Measurements from ENCODE around the gene VPS26A. TPM values are rescaled to one million over a fixed set of nuclear protein-coding genes. Genes with fewer than 3 reads are reported as not detected.

VPS26A gene
- total RNA-seq, 1 experiment from 2014 or later, result 37.4 TPM

DNA sequence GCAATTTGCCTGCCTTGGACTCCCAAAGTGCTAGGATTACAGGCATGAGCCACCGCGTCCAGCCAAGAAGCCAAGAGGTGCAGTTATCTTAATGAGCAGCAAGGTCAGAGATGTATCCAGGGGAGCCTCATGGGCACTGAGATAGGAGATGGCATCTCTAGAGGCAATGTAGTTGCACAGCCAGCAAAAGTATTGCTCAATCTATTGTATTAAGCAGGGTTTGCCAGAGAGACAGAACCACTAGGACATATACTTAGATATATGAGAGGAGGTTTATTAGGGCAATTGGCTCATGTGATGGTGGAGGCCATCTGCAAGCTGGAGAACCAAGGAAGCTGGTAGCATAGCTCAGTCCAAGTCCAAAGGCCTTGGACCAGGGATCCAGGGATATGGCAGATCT is 16.3 kb upstream of the VPS26A start (continued):
- TF ChIP-seq, protein P1, sequence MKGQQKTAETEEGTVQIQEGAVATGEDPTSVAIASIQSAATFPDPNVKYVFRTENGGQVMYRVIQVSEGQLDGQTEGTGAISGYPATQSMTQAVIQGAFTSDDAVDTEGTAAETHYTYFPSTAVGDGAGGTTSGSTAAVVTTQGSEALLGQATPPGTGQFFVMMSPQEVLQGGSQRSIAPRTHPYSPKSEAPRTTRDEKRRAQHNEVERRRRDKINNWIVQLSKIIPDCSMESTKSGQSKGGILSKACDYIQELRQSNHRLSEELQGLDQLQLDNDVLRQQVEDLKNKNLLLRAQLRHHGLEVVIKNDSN (CRISPR knock-in tag; IDR thresholded peaks at IDR 0.05), result no peak
- TF ChIP-seq, protein P2, sequence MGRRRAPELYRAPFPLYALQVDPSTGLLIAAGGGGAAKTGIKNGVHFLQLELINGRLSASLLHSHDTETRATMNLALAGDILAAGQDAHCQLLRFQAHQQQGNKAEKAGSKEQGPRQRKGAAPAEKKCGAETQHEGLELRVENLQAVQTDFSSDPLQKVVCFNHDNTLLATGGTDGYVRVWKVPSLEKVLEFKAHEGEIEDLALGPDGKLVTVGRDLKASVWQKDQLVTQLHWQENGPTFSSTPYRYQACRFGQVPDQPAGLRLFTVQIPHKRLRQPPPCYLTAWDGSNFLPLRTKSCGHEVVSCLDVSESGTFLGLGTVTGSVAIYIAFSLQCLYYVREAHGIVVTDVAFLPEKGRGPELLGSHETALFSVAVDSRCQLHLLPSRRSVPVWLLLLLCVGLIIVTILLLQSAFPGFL (CRISPR knock-in tag; IDR thresholded peaks at IDR 0.05; ENCODE audit: borderline replicate concordance), result no peak
- TF ChIP-seq CREM (CRISPR knock-in tag; IDR thresholded peaks at IDR 0.05), result no peak
- TF ChIP-seq, protein P3, sequence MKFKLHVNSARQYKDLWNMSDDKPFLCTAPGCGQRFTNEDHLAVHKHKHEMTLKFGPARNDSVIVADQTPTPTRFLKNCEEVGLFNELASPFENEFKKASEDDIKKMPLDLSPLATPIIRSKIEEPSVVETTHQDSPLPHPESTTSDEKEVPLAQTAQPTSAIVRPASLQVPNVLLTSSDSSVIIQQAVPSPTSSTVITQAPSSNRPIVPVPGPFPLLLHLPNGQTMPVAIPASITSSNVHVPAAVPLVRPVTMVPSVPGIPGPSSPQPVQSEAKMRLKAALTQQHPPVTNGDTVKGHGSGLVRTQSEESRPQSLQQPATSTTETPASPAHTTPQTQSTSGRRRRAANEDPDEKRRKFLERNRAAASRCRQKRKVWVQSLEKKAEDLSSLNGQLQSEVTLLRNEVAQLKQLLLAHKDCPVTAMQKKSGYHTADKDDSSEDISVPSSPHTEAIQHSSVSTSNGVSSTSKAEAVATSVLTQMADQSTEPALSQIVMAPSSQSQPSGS (CRISPR knock-in tag; IDR thresholded peaks at IDR 0.05; ENCODE audit: borderline replicate concordance, low read depth), result no peak
- no peak for TF ChIP-seq SMAD4 (CRISPR knock-in tag; IDR thresholded peaks at IDR 0.05)
- no peak for TF ChIP-seq EMX1 (CRISPR knock-in tag; IDR thresholded peaks at IDR 0.05)
- no peak for TF ChIP-seq SP1 (CRISPR knock-in tag; conservative IDR thresholded peaks at IDR 0.05)

GRCh38 chr10:69119896-69120295 is 4.1 kb upstream of the VPS26A start:
- TF ChIP-seq RELA (CRISPR knock-in tag; IDR thresholded peaks at IDR 0.05; ENCODE audit: borderline replicate concordance), result no peak
- TF ChIP-seq FOXP1 (CRISPR knock-in tag; IDR thresholded peaks at IDR 0.05; ENCODE audit: borderline replicate concordance), result no peak
- TF ChIP-seq, protein P4, sequence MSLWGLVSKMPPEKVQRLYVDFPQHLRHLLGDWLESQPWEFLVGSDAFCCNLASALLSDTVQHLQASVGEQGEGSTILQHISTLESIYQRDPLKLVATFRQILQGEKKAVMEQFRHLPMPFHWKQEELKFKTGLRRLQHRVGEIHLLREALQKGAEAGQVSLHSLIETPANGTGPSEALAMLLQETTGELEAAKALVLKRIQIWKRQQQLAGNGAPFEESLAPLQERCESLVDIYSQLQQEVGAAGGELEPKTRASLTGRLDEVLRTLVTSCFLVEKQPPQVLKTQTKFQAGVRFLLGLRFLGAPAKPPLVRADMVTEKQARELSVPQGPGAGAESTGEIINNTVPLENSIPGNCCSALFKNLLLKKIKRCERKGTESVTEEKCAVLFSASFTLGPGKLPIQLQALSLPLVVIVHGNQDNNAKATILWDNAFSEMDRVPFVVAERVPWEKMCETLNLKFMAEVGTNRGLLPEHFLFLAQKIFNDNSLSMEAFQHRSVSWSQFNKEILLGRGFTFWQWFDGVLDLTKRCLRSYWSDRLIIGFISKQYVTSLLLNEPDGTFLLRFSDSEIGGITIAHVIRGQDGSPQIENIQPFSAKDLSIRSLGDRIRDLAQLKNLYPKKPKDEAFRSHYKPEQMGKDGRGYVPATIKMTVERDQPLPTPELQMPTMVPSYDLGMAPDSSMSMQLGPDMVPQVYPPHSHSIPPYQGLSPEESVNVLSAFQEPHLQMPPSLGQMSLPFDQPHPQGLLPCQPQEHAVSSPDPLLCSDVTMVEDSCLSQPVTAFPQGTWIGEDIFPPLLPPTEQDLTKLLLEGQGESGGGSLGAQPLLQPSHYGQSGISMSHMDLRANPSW (CRISPR knock-in tag; conservative IDR thresholded peaks at IDR 0.05; ENCODE audit: low read depth), result no peak
- no peak for TF ChIP-seq ZNF263 (CRISPR knock-in tag; IDR thresholded peaks at IDR 0.05; ENCODE audit: low read depth)
- no peak for TF ChIP-seq IRF2 (CRISPR knock-in tag; IDR thresholded peaks at IDR 0.05; ENCODE audit: borderline replicate concordance, low read depth)
- no peak for TF ChIP-seq NFE2L1 (CRISPR knock-in tag; IDR thresholded peaks at IDR 0.05)
- no peak for TF ChIP-seq GRHL2 (CRISPR knock-in tag; IDR thresholded peaks at IDR 0.05; ENCODE audit: insufficient replicate concordance, severe bottlenecking)
- no peak for TF ChIP-seq ESRRA (CRISPR knock-in tag; IDR thresholded peaks at IDR 0.05; ENCODE audit: borderline replicate concordance)
- TF ChIP-seq ZNF232 (CRISPR knock-in tag; IDR thresholded peaks at IDR 0.05), result no peak
- no peak for TF ChIP-seq ZNF219 (CRISPR knock-in tag; IDR thresholded peaks at IDR 0.05; ENCODE audit: borderline replicate concordance)
- no peak for TF ChIP-seq ZNF396 (CRISPR knock-in tag; IDR thresholded peaks at IDR 0.05; ENCODE audit: borderline replicate concordance)
- no peak for TF ChIP-seq FOXK1 (CRISPR knock-in tag; IDR thresholded peaks at IDR 0.05)
- no peaks in the 10 kb centered on the region for H3K27me3 Mint-ChIP-seq (ENCODE audit: low read depth)
- no peak overlapping the region for H3K27ac Mint-ChIP-seq
- no peak overlapping the region for H3K4me3 Mint-ChIP-seq
- CTCF ChIA-PET, result no interaction called here
- peaks cover 9% of the 10 kb centered on the region; the same call in 1 of the 2 replicates for H3K4me1 Mint-ChIP-seq
- no peaks in the 10 kb centered on the region for H3K36me3 Mint-ChIP-seq
- ATAC-seq (no peak), DNase-seq (ENCODE audit: low spot score) (no peak)
- POLR2A ChIA-PET, result no interaction called here
- no peaks in the 10 kb centered on the region for H3K9me3 Mint-ChIP-seq

DNA sequence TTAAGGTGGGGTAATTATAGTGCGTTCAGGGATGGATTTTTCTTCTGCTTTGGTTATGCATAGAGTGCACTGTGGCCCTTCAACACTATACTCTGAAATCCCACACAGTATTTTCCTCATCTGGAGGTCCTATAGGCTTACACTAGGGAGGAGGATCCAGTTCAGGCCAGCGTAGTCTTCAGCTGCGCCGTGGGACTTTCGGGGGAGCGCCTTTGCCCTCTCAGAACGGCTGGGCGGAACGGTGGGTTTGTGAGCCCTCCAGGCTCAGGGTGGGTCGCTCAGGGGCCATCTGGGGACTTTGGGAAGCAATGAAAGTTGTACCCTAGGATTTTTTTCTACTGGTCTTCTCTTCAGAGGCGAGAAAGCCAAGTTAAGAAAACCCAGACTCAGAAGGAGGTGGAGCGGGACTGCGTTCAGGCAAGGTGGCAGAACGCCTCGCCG is 652 bp upstream of the VPS26A start:
- ChIA-PET CTCF (no interaction called here), POLR2A (no interaction called here)
- Mint-ChIP-seq H3K4me1 (peaks cover 17% of the 10 kb centered on the region), H3K27ac (peak overlapping the region; percentile 98), H3K9me3 (no peaks in the 10 kb centered on the region), H3K4me3 (peak overlapping the region; percentile 89), H3K27me3 (ENCODE audit: low read depth) (no peaks in the 10 kb centered on the region), H3K36me3 (no peaks in the 10 kb centered on the region)
- peak; percentile 60 for DNase-seq (ENCODE audit: low spot score)
- peak; percentile 50 for ATAC-seq
- TF ChIP-seq, protein P5, sequence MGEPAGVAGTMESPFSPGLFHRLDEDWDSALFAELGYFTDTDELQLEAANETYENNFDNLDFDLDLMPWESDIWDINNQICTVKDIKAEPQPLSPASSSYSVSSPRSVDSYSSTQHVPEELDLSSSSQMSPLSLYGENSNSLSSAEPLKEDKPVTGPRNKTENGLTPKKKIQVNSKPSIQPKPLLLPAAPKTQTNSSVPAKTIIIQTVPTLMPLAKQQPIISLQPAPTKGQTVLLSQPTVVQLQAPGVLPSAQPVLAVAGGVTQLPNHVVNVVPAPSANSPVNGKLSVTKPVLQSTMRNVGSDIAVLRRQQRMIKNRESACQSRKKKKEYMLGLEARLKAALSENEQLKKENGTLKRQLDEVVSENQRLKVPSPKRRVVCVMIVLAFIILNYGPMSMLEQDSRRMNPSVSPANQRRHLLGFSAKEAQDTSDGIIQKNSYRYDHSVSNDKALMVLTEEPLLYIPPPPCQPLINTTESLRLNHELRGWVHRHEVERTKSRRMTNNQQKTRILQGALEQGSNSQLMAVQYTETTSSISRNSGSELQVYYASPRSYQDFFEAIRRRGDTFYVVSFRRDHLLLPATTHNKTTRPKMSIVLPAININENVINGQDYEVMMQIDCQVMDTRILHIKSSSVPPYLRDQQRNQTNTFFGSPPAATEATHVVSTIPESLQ (CRISPR knock-in tag; IDR thresholded peaks at IDR 0.05), result no peak
- no peak for TF ChIP-seq ZNF317 (CRISPR knock-in tag; IDR thresholded peaks at IDR 0.05; ENCODE audit: borderline replicate concordance, low read depth)
- TF ChIP-seq NR3C1 (CRISPR knock-in tag; conservative IDR thresholded peaks at IDR 0.05; ENCODE audit: low read depth), result no peak
- TF ChIP-seq ZNF512 (CRISPR knock-in tag; IDR thresholded peaks at IDR 0.05; ENCODE audit: borderline replicate concordance), result no peak
- TF ChIP-seq GTF2I (CRISPR knock-in tag; conservative IDR thresholded peaks at IDR 0.05), result no peak
- TF ChIP-seq SMAD4 (CRISPR knock-in tag; IDR thresholded peaks at IDR 0.05), result no peak
- TF ChIP-seq, protein P6, sequence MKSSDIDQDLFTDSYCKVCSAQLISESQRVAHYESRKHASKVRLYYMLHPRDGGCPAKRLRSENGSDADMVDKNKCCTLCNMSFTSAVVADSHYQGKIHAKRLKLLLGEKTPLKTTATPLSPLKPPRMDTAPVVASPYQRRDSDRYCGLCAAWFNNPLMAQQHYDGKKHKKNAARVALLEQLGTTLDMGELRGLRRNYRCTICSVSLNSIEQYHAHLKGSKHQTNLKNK (CRISPR knock-in tag; IDR thresholded peaks at IDR 0.05), result no peak
